DND-41 (cell line): ENCODE measurements around the gene PSKH1.

ENCODE experiments used
- EZH2 ChIP-seq: IDR thresholded peaks from 3 replicates; pipeline ENCODE4 v1.6.1; 2012; ENCODE audit warnings: borderline replicate concordance, low read depth, mild to moderate bottlenecking, moderate library complexity, low read length, inconsistent platforms; ENCODE audit not compliant: severe bottlenecking
- TF ChIP-seq, protein P1 (sequence below): IDR thresholded peaks from 2 replicates; pipeline ENCODE4 v1.5.1; 2012; ENCODE audit warnings: borderline replicate concordance, low read length, moderate library complexity, mild to moderate bottlenecking; ENCODE audit not compliant: poor library complexity, severe bottlenecking; ENCODE audit errors: extremely low read depth

GRCh38 chr16:67843343-67843765, 49.7 kb upstream of the PSKH1 start:
- TF ChIP-seq, protein P1, sequence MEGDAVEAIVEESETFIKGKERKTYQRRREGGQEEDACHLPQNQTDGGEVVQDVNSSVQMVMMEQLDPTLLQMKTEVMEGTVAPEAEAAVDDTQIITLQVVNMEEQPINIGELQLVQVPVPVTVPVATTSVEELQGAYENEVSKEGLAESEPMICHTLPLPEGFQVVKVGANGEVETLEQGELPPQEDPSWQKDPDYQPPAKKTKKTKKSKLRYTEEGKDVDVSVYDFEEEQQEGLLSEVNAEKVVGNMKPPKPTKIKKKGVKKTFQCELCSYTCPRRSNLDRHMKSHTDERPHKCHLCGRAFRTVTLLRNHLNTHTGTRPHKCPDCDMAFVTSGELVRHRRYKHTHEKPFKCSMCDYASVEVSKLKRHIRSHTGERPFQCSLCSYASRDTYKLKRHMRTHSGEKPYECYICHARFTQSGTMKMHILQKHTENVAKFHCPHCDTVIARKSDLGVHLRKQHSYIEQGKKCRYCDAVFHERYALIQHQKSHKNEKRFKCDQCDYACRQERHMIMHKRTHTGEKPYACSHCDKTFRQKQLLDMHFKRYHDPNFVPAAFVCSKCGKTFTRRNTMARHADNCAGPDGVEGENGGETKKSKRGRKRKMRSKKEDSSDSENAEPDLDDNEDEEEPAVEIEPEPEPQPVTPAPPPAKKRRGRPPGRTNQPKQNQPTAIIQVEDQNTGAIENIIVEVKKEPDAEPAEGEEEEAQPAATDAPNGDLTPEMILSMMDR = no peak
- TF ChIP-seq EZH2 = no peak
